ENCODE results near the gene IFI27. TPM values are rescaled to one million over a fixed set of nuclear protein-coding genes. Genes with fewer than 3 reads are reported as not detected.

IFI27 gene
- total and polyA plus RNA-seq, 9 of the 15 experiments (the other 6 are each of a cell fraction or from before 2014, with no cell fraction given) = 0.19 to 3.4 (median 1.4) TPM; not detected in 1

- no peak overlapping the region for H3K4me3 ChIP-seq
- H3K9me3 ChIP-seq (replicated peaks; ENCODE audit: control insufficient read depth, insufficient read depth, low read depth, low read length) = no peaks in the 10 kb centered on the region; the same call in 1 of the 2 replicates
- TF ChIP-seq ZNF175 (CRISPR knock-in tag; IDR thresholded peaks at IDR 0.05; ENCODE audit: low read depth) (no peak), SNAPC5 (CRISPR knock-in tag; IDR thresholded peaks at IDR 0.05) (no peak), NCOA2 (IDR thresholded peaks at IDR 0.05; ENCODE audit: partially characterized antibody in 2 of 2) (no peak), HDAC6 (IDR thresholded peaks at IDR 0.05; ENCODE audit: low read depth, low read length) (no peak), SAFB2 (IDR thresholded peaks at IDR 0.05; ENCODE audit: borderline replicate concordance, low read depth, low read length, severe bottlenecking) (no peak), ARID4B (CRISPR knock-in tag; IDR thresholded peaks at IDR 0.05) (no peak), SOX6 (IDR thresholded peaks at IDR 0.05) (no peak), ZNF232 (CRISPR knock-in tag; IDR thresholded peaks at IDR 0.05) (no peak), FOXP1 (CRISPR knock-in tag; IDR thresholded peaks at IDR 0.05) (no peak), SMAD3 (CRISPR knock-in tag; conservative IDR thresholded peaks at IDR 0.05) (no peak), GATAD2A (IDR thresholded peaks at IDR 0.05) (no peak), RBM22 (IDR thresholded peaks at IDR 0.05; ENCODE audit: low read depth, low read length, poor library complexity, severe bottlenecking) (no peak), POLR2H (tag; IDR thresholded peaks at IDR 0.05; ENCODE audit: low read depth) (no peak), NR0B1 (IDR thresholded peaks at IDR 0.05; ENCODE audit: partially characterized antibody) (no peak), SMAD1 (IDR thresholded peaks at IDR 0.05; ENCODE audit: low read depth, low read length, partially characterized antibody) (no peak), POLR2AphosphoS5 (IDR thresholded peaks at IDR 0.05; ENCODE audit: control insufficient read depth, insufficient read depth, low read depth, low read length) (no peak)
- H3K9me1 ChIP-seq (ENCODE audit: control insufficient read depth, insufficient read depth, low read length) = no peaks in the 10 kb centered on the region
- 3% methylated on average over 4 of the region's 4 CpGs for WGBS (ENCODE audit: insufficient coverage, low coverage, missing lambda C conversion rate)
- H3K4me1 ChIP-seq (replicated peaks in 1 of 2; ENCODE audit: control insufficient read depth in 2 of 2, insufficient read depth in 2 of 2, low read length in 2 of 2) = no peaks in the 10 kb centered on the region; a peak in 2 of 5 replicates
- DNase-seq (ENCODE audit: extremely low read depth in 1 of 4, low spot score in 3 of 4) (no peak), FAIRE-seq (no peak), ATAC-seq (no peak)
- H3K36me3 ChIP-seq (ENCODE audit: control insufficient read depth, insufficient read depth, low read length) = no peaks in the 10 kb centered on the region
- in situ Hi-C loops (cut with MboI) (loop anchor here (5.0 kb wide), 1 partner anchor 98 kb away; no protein-coding TSS in a partner anchor), intact Hi-C loops (cut with micrococcal nuclease) (no loop called here)
- H3K4me2 ChIP-seq (ENCODE audit: insufficient read depth, low read length) = no peak overlapping the region
- CTCF ChIA-PET (ENCODE audit: low intra/inter-chr PET ratio) = interaction anchor here (1.1 to 2.1 kb wide), 2 partner anchors 84 to 99 kb away, joined by 3 to 14 read pairs; no protein-coding TSS in a partner anchor
- H2AFZ ChIP-seq (ENCODE audit: low read depth, low read length) = no peak overlapping the region
- H3K9ac ChIP-seq (ENCODE audit: insufficient read depth in 1 of 2, low read depth in 2 of 2, low read length in 2 of 2) = no peak overlapping the region
- H3K79me2 ChIP-seq (ENCODE audit: control insufficient read depth, insufficient read depth, low read length) = no peaks in the 10 kb centered on the region
- H3K27me3 ChIP-seq (ENCODE audit: control insufficient read depth in 2 of 2, insufficient read depth in 2 of 2, low read length in 2 of 2) = peaks cover 0 to 15% of the 10 kb centered on the region in 2 experiments; a peak in 2 of 5 replicates
- POLR2A ChIA-PET = no interaction called here
- H4K20me1 ChIP-seq (replicated peaks; ENCODE audit: control insufficient read depth, insufficient read depth, low read length) = no peaks in the 10 kb centered on the region
- no TSS peak for BruUV-seq (replicated peaks)
- H3K27ac ChIP-seq (ENCODE audit: extremely low read depth, low read depth, low read length) = no peak overlapping the region
These were observed 24.9 kb downstream of the IFI27 start for GRCh38 chr14:94135476-94135875.
